Osteoblast (primary cell): ENCODE data around the gene ADH1A. TPM values are rescaled to one million over a fixed set of nuclear protein-coding genes. Genes with fewer than 3 reads are reported as not detected.
"Not testable (repeated sequence)": the region's sequence is repeated elsewhere in the genome, so short reads cannot be mapped to it uniquely, and the experiment has no call there.

ENCODE experiments used
- DNase-seq: peaks from one replicate; pipeline ENCODE4 v3.0.0; 2011; ENCODE audit warnings: low spot score, mixed read lengths; ENCODE audit not compliant: insufficient read length; ENCODE audit errors: missing footprints
- H2AFZ ChIP-seq: 2 replicates; pipeline ENCODE4 v1.6.0; 2011; ENCODE audit warnings: mild to moderate bottlenecking, low read length
- H3K27ac ChIP-seq: 2 replicates; pipeline ENCODE4 v1.5.1; 2011; ENCODE audit warnings: mild to moderate bottlenecking, low read depth, low read length, moderate library complexity
- H3K27me3 ChIP-seq: 2 replicates; pipeline ENCODE4 v1.6.0; 2012; ENCODE audit warnings: mild to moderate bottlenecking, control low read depth, inconsistent platforms, low read length, moderate library complexity; ENCODE audit not compliant: insufficient read depth
- H3K36me3 ChIP-seq: 2 replicates; pipeline ENCODE4 v1.5.1; 2011; ENCODE audit warnings: mild to moderate bottlenecking, low read length, control low read depth, moderate library complexity; ENCODE audit not compliant: insufficient read depth
- H3K4me1 ChIP-seq: 2 replicates; pipeline ENCODE4 v1.5.1; 2011; ENCODE audit warnings: mild to moderate bottlenecking, low read length, control low read depth, moderate library complexity; ENCODE audit not compliant: insufficient read depth
- H3K4me2 ChIP-seq: 2 replicates; pipeline ENCODE4 v1.6.0; 2011; ENCODE audit warnings: mild to moderate bottlenecking, low read length; ENCODE audit not compliant: insufficient read depth
- H3K4me3 ChIP-seq: fragments of 200-600 bp; sonication (generic); 3 replicates; pipeline ENCODE4 v1.5.1; 2012; ENCODE audit warnings: mild to moderate bottlenecking, low read length, inconsistent platforms; ENCODE audit not compliant: insufficient read depth
- H3K79me2 ChIP-seq: 2 replicates; pipeline ENCODE4 v1.6.0; 2012; ENCODE audit warnings: mild to moderate bottlenecking, low read length, control low read depth, inconsistent platforms; ENCODE audit not compliant: insufficient read depth
- H3K9me3 ChIP-seq: 2 replicates; pipeline ENCODE4 v1.5.1; 2011; ENCODE audit warnings: low read depth, low read length, control low read depth
- H4K20me1 ChIP-seq: 2 replicates; pipeline ENCODE4 v1.6.0; 2012; ENCODE audit warnings: mild to moderate bottlenecking, low read length, control low read depth; ENCODE audit not compliant: insufficient read depth
- total RNA-seq: library from RNA; depleted of rRNA; stranded (reverse); fragments of >200 nt; gene quantifications from 2 replicates; pipeline ENCODE4 v1.2.3, GENCODE V29; 2012

ADH1A gene
- total RNA-seq, 1 donor = not detected

- not testable (repeated sequence) for H2AFZ ChIP-seq, H3K4me2 ChIP-seq, H3K4me3 ChIP-seq, H3K27me3 ChIP-seq, H3K4me1 ChIP-seq, H3K79me2 ChIP-seq, H4K20me1 ChIP-seq, H3K36me3 ChIP-seq, DNase-seq, H3K9me3 ChIP-seq, H3K27ac ChIP-seq
Measured at GRCh38 chr4:99227646-99228045, 63.1 kb downstream of the ADH1A start.

Other genes with a start within 250 kb of the ADH1A start
- 265 and 293 TPM in 2 replicates for gene ADH5, start 202.2 kb downstream of the ADH1A start, total RNA-seq
- gene ADH4, start 146.7 kb downstream of the ADH1A start, total RNA-seq = not detected in 2 replicates
- gene ADH6, start 71.7 kb downstream of the ADH1A start, total RNA-seq = not detected in 2 replicates
- gene ADH1B, start 30.4 kb upstream of the ADH1A start, total RNA-seq = 0.59 and 0.72 TPM in 2 replicates
- gene ADH1C, start 61.8 kb upstream of the ADH1A start, total RNA-seq = 0.59 and 0.72 TPM in 2 replicates
- not detected in 2 replicates for gene ADH7, start 144.4 kb upstream of the ADH1A start, total RNA-seq
- gene C4orf17, start 220.0 kb upstream of the ADH1A start, total RNA-seq = not detected in 2 replicates